GM19468 (cell line): ENCODE data around the gene PIGS.

Source experiments
- ATAC-seq: cut with Tn5 transposase; IDR thresholded peaks from one replicate; pipeline ENCODE4 v1.9.1; 2021; ENCODE audit warnings: mild to moderate bottlenecking, moderate library complexity, moderate number of reproducible peaks; ENCODE audit not compliant: unreplicated experiment; ENCODE audit errors: extremely low read depth

PIGS gene

DNA sequence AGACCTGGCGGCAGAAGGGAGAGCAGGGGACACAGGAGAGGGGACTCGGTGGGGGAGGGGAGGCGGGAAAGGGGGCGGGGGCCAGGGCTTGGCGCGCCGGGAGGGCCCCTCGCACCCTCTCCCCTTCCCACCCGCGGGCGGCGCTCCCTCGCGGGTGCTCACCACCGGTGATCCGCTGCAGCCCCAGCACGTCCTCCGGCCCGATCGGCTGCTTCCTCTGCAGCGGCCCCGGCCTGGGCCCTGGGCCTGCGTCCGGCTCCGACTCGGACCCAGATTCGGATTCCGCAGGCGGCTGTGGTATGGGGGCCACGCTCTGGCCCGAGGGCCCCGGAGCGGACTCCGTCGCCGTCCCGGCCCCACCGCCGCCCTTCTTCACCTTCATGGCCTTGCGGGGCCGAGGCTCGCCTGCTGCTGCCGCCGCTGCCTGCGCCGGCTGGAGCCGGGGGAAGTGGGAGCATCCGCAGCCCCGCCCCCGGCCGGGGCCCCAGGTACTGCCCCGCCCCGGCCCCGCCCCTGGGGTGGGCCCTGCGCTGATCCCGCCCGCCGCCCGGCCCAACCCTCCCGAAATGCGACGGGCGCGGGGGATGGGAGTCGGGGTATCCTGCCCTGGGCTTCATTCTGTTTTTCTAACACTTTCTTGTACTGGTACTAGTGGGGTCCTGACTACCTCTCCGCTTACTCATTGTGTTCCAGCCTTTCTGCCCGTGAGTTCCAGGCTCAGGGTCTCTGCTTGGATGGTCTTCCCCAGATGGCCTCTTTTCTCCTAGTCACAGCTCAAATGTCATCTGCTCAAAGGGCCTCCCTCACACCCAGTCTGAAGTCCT, 18.9 kb downstream of the PIGS start, which contains the start of gene UNC119:
Gene UNC119 (minus strand): TSS at position 449 of the 824 bp plus-strand sequence. CDS start 67 bp downstream, at position 382.
- ATAC-seq, result no peak

DNA sequence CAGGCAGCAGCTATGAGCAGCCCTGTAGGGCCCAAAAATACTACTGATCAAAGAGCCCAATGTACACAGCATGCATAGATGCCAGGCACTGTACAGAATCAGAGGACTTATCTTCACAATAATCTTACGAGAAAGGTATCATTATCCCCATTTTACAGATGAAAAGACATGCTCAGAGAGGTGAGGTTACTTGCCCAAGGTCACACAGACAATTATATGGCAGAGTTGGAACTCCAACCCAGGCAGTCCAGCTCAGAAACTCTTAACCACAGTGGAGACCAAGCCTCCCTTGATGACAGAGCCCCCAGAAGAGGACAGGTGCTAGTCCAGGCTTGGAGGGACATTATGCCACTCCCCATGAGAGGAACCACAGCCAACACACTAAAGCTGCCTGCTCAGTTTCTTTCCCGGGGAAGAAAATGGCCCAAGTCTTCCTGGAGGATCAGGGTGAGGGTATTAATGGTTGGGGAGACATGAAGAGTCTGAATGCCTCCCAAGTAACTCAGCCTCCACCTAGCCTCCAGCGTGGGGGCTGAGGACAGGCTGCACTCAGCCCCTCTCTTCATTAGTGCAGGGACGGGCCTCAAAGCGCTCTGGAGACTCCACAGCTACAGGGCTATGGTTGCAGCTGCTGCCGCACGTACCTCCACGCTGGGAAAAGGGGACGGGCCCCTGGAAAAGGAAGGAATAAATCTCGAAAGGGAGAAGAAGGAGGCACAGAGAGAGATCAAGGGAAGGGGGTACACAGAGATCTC, 19.7 kb downstream of the PIGS start:
- no peak for ATAC-seq

DNA sequence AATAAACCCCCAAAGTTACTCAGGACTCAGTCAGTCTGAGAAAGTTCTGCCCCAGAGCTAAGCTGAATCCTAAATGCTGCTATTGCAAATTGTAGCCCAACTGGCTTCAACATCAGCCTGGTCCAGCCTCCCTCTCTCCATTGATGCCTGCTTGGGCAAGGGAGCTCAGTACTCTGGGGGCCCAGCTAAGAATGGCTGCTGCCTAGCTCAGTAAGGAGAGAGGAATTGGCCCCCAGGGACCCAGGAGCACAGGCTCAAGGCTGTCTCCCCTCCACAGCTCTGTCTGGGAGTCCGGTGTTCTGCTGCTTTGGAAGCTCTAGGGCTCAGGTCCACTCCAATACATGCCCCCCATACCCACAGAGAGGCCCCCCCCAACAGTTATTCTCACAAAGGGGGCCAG, 20.5 kb downstream of the PIGS start:
- ATAC-seq, result no peak

DNA sequence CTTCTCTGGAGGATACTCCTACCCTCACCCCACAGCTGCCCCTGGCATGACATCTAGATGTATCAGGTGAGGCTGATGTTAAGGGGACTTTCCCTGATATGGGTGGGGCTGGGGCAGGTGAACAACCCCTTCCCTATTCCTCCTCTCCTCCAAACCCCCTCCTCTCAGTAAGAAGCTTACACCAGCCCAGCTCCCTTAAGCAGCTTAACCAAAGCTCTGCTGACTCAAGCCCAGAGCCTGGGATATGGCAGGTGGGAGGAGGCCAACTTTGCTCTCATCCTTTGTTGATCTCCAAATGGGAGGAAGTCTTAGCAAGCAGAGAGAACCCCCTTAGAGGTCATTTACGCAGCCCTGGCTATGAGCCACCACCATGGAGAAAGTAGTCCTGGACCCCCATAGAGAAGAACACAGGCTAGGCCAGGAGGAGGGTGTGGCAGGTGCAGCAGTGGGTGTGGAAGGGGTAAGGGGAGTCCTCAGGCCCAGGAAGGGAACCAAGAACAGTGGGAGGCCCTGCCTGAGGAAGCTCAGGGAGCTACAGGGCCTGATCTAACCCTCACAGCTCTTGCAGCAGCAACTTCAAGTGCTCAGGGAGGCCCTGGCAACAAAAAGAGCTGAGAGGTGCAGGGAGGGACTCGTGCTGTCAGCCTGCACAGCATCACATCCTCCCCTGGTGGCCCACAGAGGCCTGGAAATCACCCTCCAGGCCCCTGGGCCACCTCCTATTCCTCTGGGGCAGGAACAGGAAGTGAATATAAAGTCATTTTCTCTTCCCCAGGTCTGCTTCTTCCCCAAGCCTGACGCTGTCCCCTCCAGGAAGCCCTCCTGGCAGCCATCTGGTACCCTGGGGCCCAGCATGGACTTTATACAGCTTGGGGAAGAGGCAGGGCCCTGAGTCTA, 21.8 kb downstream of the PIGS start:
- no peak for ATAC-seq

DNA sequence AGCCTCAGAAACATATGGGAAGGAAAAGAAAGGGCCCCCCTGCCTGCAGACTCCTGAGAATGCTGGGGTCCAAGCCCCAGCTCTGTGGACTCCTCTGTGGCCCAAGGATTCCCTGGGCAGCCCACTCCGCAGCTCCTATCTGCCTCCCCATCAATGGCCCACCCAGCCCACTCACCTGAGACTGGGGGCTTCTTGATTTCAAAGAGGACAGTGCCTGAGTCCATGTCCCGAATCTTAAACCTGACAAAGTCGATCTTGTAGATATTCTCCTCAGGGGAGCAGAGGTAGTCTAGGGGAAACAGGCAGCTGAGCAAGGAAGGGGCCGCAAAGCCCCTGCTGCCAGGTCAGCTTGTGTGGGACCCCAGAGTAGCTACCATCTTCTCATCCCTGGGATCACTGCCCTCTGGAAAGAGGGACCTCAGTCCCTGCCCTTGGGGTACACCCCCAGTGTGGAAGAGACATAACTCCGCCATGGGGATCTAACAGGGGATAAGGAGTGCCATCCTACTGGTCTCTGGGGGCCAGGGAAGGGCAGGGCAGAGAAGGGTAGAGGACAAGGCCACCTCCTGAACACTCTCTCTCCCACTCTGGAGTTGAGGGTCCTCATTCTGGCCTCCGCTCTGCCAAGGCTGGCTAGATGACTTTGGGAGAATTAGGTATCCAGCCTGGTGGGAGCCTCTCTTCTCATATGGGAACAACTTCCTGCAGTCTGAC, 22.8 kb downstream of the PIGS start:
- no peak for ATAC-seq

DNA sequence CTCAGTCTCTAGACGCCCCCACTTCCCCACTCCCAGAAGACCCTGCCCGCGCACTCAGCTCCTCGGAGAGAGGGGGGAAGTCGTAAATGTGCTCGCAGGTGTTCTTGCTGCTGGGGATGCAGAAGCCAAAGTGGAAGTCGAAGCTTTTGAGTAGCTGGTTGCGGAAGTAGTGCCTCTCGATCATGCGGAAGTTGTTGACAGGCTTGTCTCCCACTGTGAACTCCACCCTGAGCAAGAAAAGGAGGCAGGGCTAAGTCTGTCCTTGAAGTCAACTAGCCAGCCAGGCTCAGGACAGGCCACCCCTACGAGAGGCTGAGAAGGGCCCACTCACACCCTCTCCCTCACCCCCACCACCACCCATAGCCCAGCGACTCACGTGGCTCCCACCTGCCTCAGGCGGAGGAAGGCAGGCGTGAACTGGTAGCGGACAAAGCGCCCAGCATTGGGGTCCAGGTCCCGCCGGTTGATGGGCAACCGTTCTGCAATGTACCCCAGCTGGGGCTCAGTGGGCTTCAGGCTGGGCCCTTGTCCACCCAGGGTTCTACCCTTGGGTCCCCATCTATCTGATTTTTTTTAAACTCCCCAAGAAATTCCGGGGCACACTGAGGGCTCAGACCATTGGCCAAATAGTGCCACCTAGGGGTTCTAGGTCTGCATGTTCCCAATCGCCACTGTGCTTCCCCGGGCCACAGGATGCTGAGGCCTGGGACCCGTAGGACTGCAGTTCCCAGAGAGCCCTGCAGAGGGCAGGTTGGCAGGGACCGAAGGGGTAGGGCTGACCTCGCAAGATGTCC, 23.5 kb downstream of the PIGS start:
- ATAC-seq, result no peak

DNA sequence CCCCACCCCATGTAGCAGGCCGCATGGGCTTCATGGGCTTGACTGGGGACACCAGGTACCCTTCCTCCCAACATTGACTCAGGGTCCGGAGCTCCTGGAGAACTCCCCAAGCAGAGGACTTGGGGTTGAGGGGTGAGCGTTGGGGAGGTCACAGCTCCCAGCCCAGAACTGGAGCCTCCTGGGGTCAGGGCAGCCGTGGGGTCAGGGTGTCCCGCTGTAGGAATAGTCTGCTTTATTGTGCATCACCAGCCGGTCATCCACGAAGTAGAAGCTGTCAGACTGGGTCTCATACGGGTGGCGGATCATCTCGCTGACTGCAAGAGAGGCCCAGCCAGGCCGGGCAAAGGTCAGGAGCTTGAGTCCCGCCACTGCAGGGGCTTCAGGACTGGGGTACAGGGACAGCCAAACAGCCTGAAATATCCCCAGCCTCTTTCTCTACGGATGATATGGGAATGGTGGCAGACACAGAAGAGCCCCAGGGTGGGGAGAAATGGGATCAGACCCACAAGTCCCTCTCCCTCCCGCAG, 24.2 kb downstream of the PIGS start:
- no peak for ATAC-seq

DNA sequence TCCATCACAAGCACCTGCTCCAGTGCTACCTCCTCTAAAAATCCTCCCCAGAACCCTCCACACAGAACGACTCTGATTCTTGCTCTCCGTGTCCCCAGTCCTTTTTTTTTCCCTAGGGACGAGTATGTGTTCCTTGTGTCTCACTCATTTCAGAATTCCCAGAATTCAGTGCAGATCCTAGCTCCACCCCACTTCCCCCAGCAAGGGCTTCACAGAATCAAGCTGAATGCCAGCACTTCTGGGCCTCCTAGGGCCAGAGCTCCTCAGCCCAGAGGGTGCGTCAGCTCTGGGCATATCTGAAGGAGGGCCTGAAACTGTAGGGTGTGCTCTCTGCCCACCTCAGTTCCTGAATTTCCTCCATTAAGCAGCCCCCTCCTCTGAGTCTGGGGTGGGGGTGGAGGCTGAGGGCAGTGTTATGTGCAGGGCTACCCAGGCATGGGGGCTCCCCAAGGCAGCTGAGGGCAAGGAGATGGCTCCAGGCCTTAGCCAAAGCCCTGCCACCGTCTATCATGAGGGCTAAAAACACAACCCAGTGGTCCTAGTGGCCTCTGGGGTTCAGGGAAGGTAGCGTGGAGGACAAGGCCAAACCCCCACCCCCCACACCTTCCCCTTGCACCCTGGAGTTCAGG, 25.4 kb downstream of the PIGS start:
- ATAC-seq, result no peak

DNA sequence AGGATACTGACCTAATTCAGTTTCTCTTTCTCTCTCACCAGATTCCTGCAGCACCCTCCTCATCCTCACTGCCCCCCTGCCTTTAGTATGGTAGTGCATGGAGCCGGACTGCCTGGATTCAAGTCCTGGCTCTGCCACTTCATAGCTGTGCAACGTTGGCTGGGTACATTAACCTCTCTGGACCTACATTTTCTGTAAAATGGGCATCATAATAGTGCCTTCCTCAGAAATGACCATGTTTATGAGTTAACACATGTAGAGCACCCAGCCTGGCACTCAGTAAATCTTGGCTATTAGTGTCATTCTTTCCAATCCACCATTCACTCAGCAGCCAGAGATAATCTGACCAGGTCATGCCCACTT, 26.2 kb downstream of the PIGS start:
- no peak for ATAC-seq

DNA sequence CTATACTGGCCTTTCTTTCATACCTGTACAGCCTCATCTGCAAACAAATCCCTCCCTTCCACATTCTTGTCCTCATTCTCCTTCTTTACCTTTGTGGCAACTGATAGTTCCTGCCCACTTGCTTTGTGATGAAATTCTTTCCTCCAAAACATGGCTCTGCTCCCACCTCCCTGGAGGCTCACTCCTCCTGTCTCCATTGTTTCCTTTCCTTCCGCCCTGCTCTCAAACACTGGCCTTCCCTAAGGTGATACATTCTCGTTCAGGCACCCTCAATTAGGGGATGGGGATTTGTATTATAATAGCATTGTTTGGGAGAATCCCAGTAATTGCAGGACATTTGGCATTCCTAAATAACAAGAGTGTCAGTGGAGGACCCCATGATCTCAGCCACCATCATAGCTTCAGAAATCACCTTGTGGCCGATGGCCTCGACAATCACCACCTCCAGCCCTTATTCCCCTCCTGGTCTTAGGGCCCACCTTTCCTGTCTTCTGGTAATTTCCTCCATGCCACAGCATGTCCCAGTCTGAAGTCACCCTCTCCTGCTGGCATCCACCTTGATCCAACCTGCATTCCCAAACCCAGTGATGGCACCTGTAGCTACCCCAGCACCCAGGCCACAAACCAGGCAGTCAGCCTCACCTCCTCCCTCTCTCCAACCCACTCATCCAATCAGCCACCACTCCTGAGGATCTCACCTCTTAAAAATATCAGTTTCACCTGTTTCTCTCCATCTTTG, 26.8 kb downstream of the PIGS start:
- ATAC-seq, result no peak

DNA sequence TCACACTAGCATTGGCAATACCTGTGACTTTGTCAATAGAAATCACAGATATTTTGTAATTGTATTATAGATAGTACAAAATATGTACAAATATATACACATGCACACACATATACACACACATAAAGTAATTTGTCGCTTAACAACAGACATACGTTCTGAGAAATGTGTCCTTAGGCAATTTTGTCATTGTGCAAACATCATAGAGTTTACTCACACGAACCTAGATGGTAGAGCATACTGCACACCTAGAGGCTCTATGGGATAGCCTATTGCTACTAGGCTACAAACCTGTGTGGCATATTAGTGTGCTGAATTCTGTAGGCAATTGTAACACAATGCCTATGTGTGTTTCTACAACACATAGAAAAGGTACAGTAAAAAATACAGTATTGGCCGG, 29.9 kb downstream of the PIGS start:
- ATAC-seq, result no peak

DNA sequence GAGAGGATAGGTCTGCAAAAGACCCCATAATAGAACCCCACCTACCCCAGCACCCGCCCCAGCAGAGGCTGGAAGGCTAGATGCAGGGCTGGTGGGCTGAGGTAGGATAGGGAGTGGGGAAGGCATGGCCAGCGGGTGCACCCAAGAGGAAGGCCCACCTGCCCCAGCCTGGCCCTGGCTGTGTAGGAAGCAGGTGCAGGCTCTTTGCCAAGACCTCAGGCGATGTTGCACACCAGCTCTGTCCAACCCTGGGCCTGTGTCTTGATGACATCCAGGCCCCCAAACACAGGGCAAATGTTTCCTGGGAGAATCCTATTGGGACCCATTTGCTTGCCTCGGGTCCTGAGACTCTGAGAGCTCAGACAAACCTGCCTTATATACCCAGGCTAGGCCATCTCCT, 31.1 kb downstream of the PIGS start:
- ATAC-seq, result no peak

DNA sequence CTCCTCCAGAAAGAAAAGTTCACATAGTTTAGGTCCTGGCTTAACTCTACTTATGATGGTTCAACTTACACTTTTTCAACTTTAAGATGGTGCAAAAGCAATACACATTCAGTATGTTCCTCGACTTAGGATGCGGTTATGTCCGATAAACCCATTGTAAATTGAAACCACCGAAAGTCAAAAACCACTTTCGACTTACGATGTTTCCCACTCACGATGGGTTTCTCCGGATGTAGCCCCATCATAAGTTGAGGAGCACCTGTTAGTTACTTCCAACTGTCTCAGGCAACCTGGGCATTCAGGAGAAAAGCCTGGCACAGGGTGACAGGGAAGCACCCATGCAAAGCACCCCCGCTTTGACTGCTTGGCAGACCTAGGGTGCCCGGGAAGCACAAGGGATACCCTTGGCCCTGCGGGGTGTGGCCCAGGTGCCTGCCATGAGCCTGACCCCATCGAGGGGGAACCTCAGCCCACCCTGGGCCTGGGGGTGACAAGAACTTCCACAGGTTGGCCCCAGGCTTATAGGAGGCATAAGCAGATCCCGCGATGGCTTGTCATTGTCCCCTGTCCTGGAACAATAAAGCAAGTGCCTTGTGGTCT, 32.9 kb downstream of the PIGS start:
- ATAC-seq, result no peak

DNA sequence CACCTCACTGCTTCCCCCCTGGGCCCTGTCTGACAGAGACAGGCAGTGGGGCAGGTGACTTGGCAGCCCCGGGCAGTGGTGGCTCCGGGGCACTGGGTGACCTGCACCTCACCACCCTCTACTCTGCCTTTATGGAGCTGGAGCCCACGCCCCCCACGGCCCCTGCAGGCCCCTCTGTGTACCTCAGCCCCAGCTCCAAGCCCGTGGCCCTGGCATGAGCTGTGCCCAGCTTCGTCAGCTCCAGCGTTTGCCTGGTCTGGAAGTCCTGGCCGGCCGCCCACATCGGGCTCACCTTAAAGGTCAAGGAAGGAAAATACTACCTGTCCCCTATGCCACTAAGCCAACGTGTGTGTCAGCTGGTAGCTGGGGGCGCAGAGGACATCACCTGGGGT, 34.1 kb downstream of the PIGS start:
- ATAC-seq, result no peak

DNA sequence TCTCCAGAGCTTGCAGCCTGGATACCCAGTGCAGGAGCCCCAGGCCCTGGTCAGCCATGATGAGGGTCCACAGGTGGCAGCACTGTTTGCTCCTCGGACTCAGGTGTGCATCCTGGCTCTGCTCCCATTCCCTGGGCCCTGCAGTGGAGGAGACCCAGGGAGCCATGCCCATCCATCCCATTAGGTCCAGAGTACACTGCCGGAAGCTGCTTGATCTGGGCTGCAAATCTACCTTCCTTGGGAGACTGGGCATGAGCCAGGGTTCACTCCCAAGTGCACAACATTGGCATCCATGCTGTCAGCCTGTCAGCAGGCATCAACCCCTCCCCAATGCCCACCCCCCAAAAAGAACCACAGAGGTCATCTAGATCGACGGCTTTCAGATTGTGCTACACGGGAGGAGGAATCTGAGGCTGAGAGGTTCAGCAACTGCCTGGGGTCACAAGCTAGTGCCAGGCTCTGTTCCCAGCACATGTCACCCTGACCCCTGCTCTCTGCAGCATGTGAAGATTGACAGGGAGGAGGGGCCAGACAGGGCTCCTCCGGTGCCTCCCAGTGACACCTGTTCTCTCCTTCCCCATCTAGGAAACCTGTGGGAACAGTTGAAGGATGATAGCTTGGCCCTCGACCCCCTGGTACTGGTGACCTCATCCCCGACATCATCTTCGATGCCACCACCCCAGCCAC, 34.6 kb downstream of the PIGS start:
- no peak for ATAC-seq

DNA sequence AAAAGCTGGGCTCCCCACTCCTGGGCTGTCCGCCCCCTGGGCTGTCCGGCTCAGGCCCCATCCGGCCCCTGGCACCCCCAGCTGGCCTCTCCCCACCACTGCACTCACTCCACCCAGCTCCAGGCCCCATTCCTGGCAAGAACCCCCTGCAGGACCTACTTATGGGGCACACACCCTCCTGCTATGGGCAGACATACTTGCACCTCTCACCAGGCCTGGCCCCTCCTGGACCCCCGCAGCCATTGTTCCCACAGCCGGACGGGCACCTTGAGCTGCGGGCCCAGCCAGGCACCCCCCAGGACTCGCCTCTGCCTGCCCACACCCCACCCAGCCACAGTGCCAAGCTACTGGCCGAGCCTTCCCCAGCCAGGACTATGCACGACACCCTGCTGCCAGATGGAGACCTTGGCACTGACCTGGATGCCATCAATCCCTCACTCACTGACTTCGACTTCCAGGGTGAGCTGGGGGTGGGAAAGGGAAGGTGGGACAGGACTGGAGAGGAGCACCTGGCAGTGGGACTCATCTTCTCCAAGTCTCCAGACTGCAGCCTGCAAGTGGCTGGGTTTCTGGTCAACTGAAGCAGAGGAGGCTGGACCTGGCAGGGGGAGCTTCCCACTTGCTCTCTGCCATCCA, 36.5 kb downstream of the PIGS start:
- ATAC-seq, result no peak
